ENCODE measurements around the gene GATAD2A. TPM values are rescaled to one million over a fixed set of nuclear protein-coding genes. Genes with fewer than 3 reads are reported as not detected.
A peak's percentile ranks its signal among the peaks of the same experiment; 100 is the strongest.

GATAD2A gene
- total and polyA plus RNA-seq, 2 of the 13 experiments (the other 11 are each of a cell fraction or from before 2014, with no cell fraction given): 16.8 to 28.6 TPM

DNA sequence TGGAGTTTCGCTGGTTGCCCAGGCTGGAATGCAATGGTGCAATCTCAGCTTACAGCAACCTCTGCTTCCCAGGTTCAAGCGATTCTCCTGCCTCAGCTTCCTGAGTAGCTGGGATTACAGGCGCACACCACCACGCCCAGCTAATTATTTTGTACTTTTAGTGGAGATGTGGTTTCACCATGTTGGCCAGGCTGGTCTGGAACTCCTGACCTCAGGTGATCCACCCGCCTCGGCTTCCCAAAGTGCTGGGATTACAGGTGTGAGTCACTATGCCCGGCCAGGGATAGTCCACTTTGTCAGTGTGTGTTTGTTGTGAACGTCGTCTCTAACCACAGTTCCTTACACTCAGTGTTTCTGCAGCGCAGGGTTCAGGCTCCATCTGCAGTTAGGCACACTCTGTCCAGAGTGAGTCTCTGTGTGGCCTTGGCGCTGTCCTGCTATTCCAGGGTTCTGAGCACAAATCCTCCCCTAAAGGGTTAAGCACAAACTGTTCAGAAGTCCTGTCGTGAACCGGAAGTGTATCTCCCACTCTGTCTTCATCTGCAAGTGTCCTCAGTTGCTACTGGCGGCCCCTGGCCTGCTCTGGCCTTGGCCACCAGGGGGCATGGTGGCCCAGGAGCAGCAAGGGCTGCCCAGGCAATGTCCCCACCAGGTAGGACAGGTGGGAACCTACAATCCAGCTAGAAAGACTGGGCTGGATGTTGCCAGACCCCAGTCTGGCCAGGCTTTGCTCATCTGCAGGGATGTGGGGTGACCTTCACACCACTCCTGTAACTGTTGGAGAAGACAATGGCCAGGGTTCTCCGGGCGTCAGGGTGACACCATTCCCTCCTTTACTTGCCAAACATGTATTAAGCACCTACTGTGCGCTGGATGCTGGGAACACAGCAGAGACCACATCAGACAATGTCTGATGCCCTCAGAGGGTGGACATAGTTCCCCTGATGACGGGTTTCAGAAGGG lies 38.8 kb upstream of the GATAD2A start (continued):
- TF ChIP-seq ZNF274 (CRISPR knock-in tag; IDR thresholded peaks at IDR 0.05) (peak; percentile 91), ZBTB38 (CRISPR knock-in tag; IDR thresholded peaks at IDR 0.05) (peak; percentile 89), FOXA3 (CRISPR knock-in tag; IDR thresholded peaks at IDR 0.05) (peak; percentile 64), SMAD3 (CRISPR knock-in tag; IDR thresholded peaks at IDR 0.05) (peak; percentile 83; the same call in 1 of the 2 replicates), ZMYM3 (CRISPR knock-in tag; IDR thresholded peaks at IDR 0.05) (peak; percentile 97), RXRA (CRISPR knock-in tag; IDR thresholded peaks at IDR 0.05) (peak; percentile 96), PITX1 (CRISPR knock-in tag; IDR thresholded peaks at IDR 0.05) (peak; percentile 58; the same call in 1 of the 2 replicates), TGIF2 (CRISPR knock-in tag; IDR thresholded peaks at IDR 0.05) (peak; percentile 63; the same call in 1 of the 2 replicates), NR1H2 (CRISPR knock-in tag; IDR thresholded peaks at IDR 0.05; ENCODE audit: borderline replicate concordance, low read depth) (no peak), POLR2AphosphoS5 (IDR thresholded peaks at IDR 0.05; ENCODE audit: low read depth, low read length) (peak; percentile 38; the same call in 1 of the 2 replicates), RFXAP (CRISPR knock-in tag; IDR thresholded peaks at IDR 0.05; ENCODE audit: borderline replicate concordance) (peak; percentile 88; the same call in 1 of the 2 replicates), TSC22D2 (CRISPR knock-in tag; IDR thresholded peaks at IDR 0.05; ENCODE audit: borderline replicate concordance) (peak; percentile 85; the same call in 1 of the 2 replicates), AGO1 (IDR thresholded peaks at IDR 0.05; ENCODE audit: low read depth, low read length, poor library complexity, severe bottlenecking) (no peak), ZNF776 (CRISPR knock-in tag; IDR thresholded peaks at IDR 0.05) (no peak), STAG1 (CRISPR knock-in tag; IDR thresholded peaks at IDR 0.05) (peak; percentile 95), AKAP8 (CRISPR knock-in tag; IDR thresholded peaks at IDR 0.05) (no peak), ZNF546 (CRISPR knock-in tag; conservative IDR thresholded peaks at IDR 0.05) (no peak), FOXM1 (CRISPR knock-in tag; IDR thresholded peaks at IDR 0.05) (no peak), TEAD3 (CRISPR knock-in tag; optimal IDR thresholded peaks at IDR 0.05; ENCODE audit: borderline replicate concordance) (peak; percentile 58)
- TF ChIP-seq, protein P1, sequence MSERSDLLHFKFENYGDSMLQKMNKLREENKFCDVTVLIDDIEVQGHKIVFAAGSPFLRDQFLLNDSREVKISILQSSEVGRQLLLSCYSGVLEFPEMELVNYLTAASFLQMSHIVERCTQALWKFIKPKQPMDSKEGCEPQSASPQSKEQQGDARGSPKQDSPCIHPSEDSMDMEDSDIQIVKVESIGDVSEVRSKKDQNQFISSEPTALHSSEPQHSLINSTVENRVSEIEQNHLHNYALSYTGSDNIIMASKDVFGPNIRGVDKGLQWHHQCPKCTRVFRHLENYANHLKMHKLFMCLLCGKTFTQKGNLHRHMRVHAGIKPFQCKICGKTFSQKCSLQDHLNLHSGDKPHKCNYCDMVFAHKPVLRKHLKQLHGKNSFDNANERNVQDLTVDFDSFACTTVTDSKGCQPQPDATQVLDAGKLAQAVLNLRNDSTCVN (CRISPR knock-in tag; IDR thresholded peaks at IDR 0.05; ENCODE audit: borderline replicate concordance): no peak; the same call in 1 of the 2 replicates
- TF ChIP-seq, protein P2, sequence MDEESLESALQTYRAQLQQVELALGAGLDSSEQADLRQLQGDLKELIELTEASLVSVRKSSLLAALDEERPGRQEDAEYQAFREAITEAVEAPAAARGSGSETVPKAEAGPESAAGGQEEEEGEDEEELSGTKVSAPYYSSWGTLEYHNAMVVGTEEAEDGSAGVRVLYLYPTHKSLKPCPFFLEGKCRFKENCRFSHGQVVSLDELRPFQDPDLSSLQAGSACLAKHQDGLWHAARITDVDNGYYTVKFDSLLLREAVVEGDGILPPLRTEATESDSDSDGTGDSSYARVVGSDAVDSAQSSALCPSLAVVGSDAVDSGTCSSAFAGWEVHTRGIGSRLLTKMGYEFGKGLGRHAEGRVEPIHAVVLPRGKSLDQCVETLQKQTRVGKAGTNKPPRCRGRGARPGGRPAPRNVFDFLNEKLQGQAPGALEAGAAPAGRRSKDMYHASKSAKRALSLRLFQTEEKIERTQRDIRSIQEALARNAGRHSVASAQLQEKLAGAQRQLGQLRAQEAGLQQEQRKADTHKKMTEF (CRISPR knock-in tag; IDR thresholded peaks at IDR 0.05): peak; percentile 82; the same call in 1 of the 2 replicates
- TF ChIP-seq, protein P3, sequence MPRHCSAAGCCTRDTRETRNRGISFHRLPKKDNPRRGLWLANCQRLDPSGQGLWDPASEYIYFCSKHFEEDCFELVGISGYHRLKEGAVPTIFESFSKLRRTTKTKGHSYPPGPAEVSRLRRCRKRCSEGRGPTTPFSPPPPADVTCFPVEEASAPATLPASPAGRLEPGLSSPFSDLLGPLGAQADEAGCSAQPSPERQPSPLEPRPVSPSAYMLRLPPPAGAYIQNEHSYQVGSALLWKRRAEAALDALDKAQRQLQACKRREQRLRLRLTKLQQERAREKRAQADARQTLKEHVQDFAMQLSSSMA (CRISPR knock-in tag; IDR thresholded peaks at IDR 0.05): peak; percentile 48; the same call in 1 of the 2 replicates
- TF ChIP-seq, protein P4, sequence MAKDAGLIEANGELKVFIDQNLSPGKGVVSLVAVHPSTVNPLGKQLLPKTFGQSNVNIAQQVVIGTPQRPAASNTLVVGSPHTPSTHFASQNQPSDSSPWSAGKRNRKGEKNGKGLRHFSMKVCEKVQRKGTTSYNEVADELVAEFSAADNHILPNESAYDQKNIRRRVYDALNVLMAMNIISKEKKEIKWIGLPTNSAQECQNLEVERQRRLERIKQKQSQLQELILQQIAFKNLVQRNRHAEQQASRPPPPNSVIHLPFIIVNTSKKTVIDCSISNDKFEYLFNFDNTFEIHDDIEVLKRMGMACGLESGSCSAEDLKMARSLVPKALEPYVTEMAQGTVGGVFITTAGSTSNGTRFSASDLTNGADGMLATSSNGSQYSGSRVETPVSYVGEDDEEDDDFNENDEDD (CRISPR knock-in tag; IDR thresholded peaks at IDR 0.05; ENCODE audit: borderline replicate concordance): peak; percentile 33; the same call in 1 of the 2 replicates
- TF ChIP-seq, protein P5, sequence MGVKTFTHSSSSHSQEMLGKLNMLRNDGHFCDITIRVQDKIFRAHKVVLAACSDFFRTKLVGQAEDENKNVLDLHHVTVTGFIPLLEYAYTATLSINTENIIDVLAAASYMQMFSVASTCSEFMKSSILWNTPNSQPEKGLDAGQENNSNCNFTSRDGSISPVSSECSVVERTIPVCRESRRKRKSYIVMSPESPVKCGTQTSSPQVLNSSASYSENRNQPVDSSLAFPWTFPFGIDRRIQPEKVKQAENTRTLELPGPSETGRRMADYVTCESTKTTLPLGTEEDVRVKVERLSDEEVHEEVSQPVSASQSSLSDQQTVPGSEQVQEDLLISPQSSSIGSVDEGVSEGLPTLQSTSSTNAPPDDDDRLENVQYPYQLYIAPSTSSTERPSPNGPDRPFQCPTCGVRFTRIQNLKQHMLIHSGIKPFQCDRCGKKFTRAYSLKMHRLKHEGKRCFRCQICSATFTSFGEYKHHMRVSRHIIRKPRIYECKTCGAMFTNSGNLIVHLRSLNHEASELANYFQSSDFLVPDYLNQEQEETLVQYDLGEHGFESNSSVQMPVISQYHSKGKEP (CRISPR knock-in tag; IDR thresholded peaks at IDR 0.05): no peak
